ENCODE measurements around the gene ST6GALNAC4.
"Not testable (repeated sequence)": the region's sequence is repeated elsewhere in the genome, so short reads cannot be mapped to it uniquely, and the experiment has no call there.

ST6GALNAC4 gene

GRCh38 chr9:127885508-127886281, 31.1 kb downstream of the ST6GALNAC4 start:
- no peak for DNase-seq (ENCODE audit: low read depth)

- no peak for DNase-seq (ENCODE audit: low read depth)
Observed at GRCh38 chr9:127884976-127885490, 31.8 kb downstream of the ST6GALNAC4 start.

GRCh38 chr9:127884427-127884911, 32.4 kb downstream of the ST6GALNAC4 start:
- no peak for DNase-seq (ENCODE audit: low read depth)

- no peak for DNase-seq (ENCODE audit: low read depth)
Observed at GRCh38 chr9:127883959-127884358, 32.9 kb downstream of the ST6GALNAC4 start.

GRCh38 chr9:127881715-127882114, 35.1 kb downstream of the ST6GALNAC4 start:
- not testable (repeated sequence) for DNase-seq (ENCODE audit: low read depth)

- no peak for DNase-seq (ENCODE audit: low read depth)
Observed at GRCh38 chr9:127880143-127880542, 36.7 kb downstream of the ST6GALNAC4 start.

- DNase-seq (ENCODE audit: low read depth), result no peak
Observed at GRCh38 chr9:127878652-127879390, 38.0 kb downstream of the ST6GALNAC4 start.

- no peak for DNase-seq (ENCODE audit: low read depth)
Observed at GRCh38 chr9:127878001-127878651, 38.7 kb downstream of the ST6GALNAC4 start.

- no peak for DNase-seq (ENCODE audit: low read depth)
Observed at GRCh38 chr9:127877566-127877998, 39.3 kb downstream of the ST6GALNAC4 start, which contains the start of gene AK1. Gene AK1 (minus strand): TSS chr9:127877675. CDS start chr9:127874617, 3,058 bp downstream.

- no peak for DNase-seq (ENCODE audit: low read depth)
Observed at GRCh38 chr9:127876764-127877562, 39.9 kb downstream of the ST6GALNAC4 start.

- DNase-seq (ENCODE audit: low read depth), result no peak
Observed at GRCh38 chr9:127876026-127876763, 40.6 kb downstream of the ST6GALNAC4 start.

GRCh38 chr9:127875306-127875966, 41.4 kb downstream of the ST6GALNAC4 start:
- DNase-seq (ENCODE audit: low read depth), result no peak

- DNase-seq (ENCODE audit: low read depth), result no peak
Observed at GRCh38 chr9:127874301-127875221, 42.3 kb downstream of the ST6GALNAC4 start.

GRCh38 chr9:127873886-127874285, 43.0 kb downstream of the ST6GALNAC4 start:
- DNase-seq (ENCODE audit: low read depth), result no peak

- no peak for DNase-seq (ENCODE audit: low read depth)
Observed at GRCh38 chr9:127873223-127873691, 43.6 kb downstream of the ST6GALNAC4 start.

- no peak for DNase-seq (ENCODE audit: low read depth)
Observed at GRCh38 chr9:127872369-127873222, 44.2 kb downstream of the ST6GALNAC4 start.

GRCh38 chr9:127871531-127871930, 45.3 kb downstream of the ST6GALNAC4 start:
- DNase-seq (ENCODE audit: low read depth), result no peak

GRCh38 chr9:127870887-127871286, 46.0 kb downstream of the ST6GALNAC4 start:
- DNase-seq (ENCODE audit: low read depth), result no peak
